NT2/D1 (cell line): Measurements from ENCODE around the gene GPNMB.

Experiments
- SUZ12 ChIP-seq: IDR thresholded peaks from 2 replicates; pipeline ENCODE4 v1.6.1; 2011; ENCODE audit not compliant: insufficient read length, insufficient read depth; ENCODE audit errors: extremely low read depth
- YY1 ChIP-seq: IDR thresholded peaks from 2 replicates; pipeline ENCODE4 v1.6.1; 2011; ENCODE audit not compliant: insufficient read length, insufficient read depth
- ZNF274 ChIP-seq: IDR thresholded peaks from 2 replicates; pipeline ENCODE4 v1.6.1; 2011; ENCODE audit warnings: mild to moderate bottlenecking, low read depth, low read length

- TF ChIP-seq SUZ12 (no peak), ZNF274 (no peak), YY1 (no peak)
These were observed 36.5 kb downstream of the GPNMB start for GRCh38 chr7:23283086-23283485.
